MM.1S (cell line): ENCODE measurements around the gene ARSA.

Experiments used
- DNase-seq: peaks from one replicate; pipeline ENCODE4 v3.0.0-alpha.2; 2015
- H2AFZ ChIP-seq: fragments of 300-600 bp; sonication (generic); 2 replicates; pipeline ENCODE4 v1.6.0; 2016; ENCODE audit warnings: antibody characterized with exemption, low read length
- H3F3A ChIP-seq: fragments of 300-600 bp; sonication (generic); 2 replicates; pipeline ENCODE4 v1.6.1; 2016; ENCODE audit warnings: mild to moderate bottlenecking, antibody characterized with exemption, low read length, moderate library complexity, mixed read lengths; ENCODE audit not compliant: insufficient read depth
- H3K27ac ChIP-seq: fragments of 300-600 bp; sonication (generic); 2 replicates; pipeline ENCODE4 v1.5.1; 2016; ENCODE audit warnings: mild to moderate bottlenecking, low read length
- H3K27me3 ChIP-seq: fragments of 300-600 bp; sonication (generic); replicated peaks from 2 replicates; pipeline ENCODE4 v1.6.0; 2016; ENCODE audit warnings: low read length; ENCODE audit not compliant: insufficient read depth
- H3K36me3 ChIP-seq: fragments of 300-600 bp; sonication (generic); replicated peaks from 2 replicates; pipeline ENCODE4 v1.6.1; 2016; ENCODE audit warnings: mild to moderate bottlenecking, low read length, mixed read lengths; ENCODE audit not compliant: insufficient read depth
- H3K4me1 ChIP-seq: fragments of 300-600 bp; sonication (generic); 2 replicates; pipeline ENCODE4 v1.6.1; 2016; ENCODE audit warnings: low read length, mixed read lengths
- H3K4me2 ChIP-seq: fragments of 300-600 bp; sonication (generic); 2 replicates; pipeline ENCODE4 v1.6.0; 2016; ENCODE audit warnings: low read depth, low read length
- H3K4me3 ChIP-seq: fragments of 300-600 bp; sonication (generic); 2 replicates; pipeline ENCODE4 v1.5.1; 2016; ENCODE audit warnings: low read length, mixed read lengths
- H3K79me2 ChIP-seq: fragments of 300-600 bp; sonication (generic); 2 replicates; pipeline ENCODE4 v1.6.1; 2016; ENCODE audit warnings: mixed run types, low read length, mixed read lengths
- H3K9ac ChIP-seq: fragments of 300-600 bp; sonication (generic); 2 replicates; pipeline ENCODE4 v1.6.1; 2016; ENCODE audit warnings: low read length, mixed read lengths
- H3K9me2 ChIP-seq: fragments of 300-600 bp; sonication (generic); replicated peaks from 2 replicates; pipeline ENCODE4 v1.6.1; 2016; ENCODE audit warnings: mild to moderate bottlenecking, low read length, mixed read lengths; ENCODE audit not compliant: insufficient read depth
- H3K9me3 ChIP-seq: fragments of 300-600 bp; sonication (generic); replicated peaks from 2 replicates; pipeline ENCODE4 v1.6.1; 2016; ENCODE audit warnings: mild to moderate bottlenecking, low read length, mixed read lengths; ENCODE audit not compliant: insufficient read depth
- H4K20me1 ChIP-seq: fragments of 300-600 bp; sonication (generic); 2 replicates; pipeline ENCODE4 v1.6.1; 2016; ENCODE audit warnings: mild to moderate bottlenecking, low read length, moderate library complexity, mixed read lengths; ENCODE audit not compliant: insufficient read depth
- EZH2 ChIP-seq: fragments of 300-600 bp; sonication (generic); optimal IDR thresholded peaks from 2 replicates; pipeline ENCODE3; 2017; ENCODE audit warnings: low read depth, mild to moderate bottlenecking, antibody characterized with exemption, low read length, mixed read lengths
- EZH2phosphoT487 ChIP-seq: fragments of 300-600 bp; sonication (generic); IDR thresholded peaks from 2 replicates; pipeline ENCODE4 v1.6.1; 2018; ENCODE audit warnings: antibody characterized with exemption, low read length
- TF ChIP-seq, protein P1 (sequence below): fragments of 300-600 bp; sonication (generic); IDR thresholded peaks from 2 replicates; pipeline ENCODE4 v1.5.1; 2016; ENCODE audit warnings: antibody characterized with exemption, low read length, mixed read lengths

Gene ARSA

DNA sequence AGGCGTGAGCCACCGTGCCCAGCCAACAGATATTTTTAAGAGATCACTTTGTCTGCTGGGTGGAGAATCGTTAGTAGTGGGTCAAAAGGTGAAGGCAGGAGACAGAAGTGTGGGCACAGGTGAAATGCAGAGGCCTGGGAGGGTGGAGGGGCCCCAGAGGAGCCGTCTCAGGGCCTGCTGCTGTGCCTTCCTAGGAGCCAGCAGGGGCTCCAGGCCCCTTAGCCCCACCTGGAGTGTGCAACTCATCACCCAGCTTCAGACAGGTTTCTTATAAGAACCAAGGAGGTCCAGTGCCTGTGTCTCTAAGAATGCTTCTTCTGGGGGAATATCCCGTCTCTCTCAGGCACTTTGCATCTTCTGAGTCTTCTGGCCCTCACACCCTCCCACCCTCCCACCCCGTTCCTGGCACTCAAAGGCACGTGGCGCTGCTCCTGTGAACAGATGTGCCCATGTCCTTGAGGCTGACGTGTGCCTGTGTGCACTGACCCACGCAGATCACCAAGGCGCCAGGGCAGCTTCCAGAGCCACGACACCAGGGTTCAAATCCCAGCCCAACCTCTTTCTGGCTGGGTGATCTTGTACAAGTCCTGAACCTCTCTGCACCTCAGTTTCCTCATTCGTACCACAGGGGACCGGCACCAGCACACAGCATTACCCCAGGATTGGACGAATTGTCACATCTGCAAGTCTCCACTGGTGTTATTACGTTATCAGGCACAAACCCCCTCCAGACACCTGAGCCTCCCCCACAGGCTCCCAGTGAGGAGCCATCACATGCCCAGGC lies 3.4 kb downstream of the ARSA start:
- H3F3A ChIP-seq, result peaks cover 18% of the 10 kb centered on the region
- H3K9me3 ChIP-seq, result no peaks in the 10 kb centered on the region
- H3K4me2 ChIP-seq, result no peak overlapping the region
- no peak overlapping the region for H3K4me3 ChIP-seq
- DNase-seq, result no peak
- TF ChIP-seq EZH2phosphoT487 (no peak), EZH2 (no peak)
- peaks cover 32% of the 10 kb centered on the region for H3K4me1 ChIP-seq
- no peak overlapping the region for H3K27ac ChIP-seq
- no peaks in the 10 kb centered on the region for H3K27me3 ChIP-seq
- peaks cover 15% of the 10 kb centered on the region for H3K79me2 ChIP-seq
- no peak overlapping the region for H2AFZ ChIP-seq
- no peak overlapping the region for H3K9ac ChIP-seq
- H3K36me3 ChIP-seq, result no peaks in the 10 kb centered on the region
- no peaks in the 10 kb centered on the region for H3K9me2 ChIP-seq
- H4K20me1 ChIP-seq, result no peaks in the 10 kb centered on the region

DNA sequence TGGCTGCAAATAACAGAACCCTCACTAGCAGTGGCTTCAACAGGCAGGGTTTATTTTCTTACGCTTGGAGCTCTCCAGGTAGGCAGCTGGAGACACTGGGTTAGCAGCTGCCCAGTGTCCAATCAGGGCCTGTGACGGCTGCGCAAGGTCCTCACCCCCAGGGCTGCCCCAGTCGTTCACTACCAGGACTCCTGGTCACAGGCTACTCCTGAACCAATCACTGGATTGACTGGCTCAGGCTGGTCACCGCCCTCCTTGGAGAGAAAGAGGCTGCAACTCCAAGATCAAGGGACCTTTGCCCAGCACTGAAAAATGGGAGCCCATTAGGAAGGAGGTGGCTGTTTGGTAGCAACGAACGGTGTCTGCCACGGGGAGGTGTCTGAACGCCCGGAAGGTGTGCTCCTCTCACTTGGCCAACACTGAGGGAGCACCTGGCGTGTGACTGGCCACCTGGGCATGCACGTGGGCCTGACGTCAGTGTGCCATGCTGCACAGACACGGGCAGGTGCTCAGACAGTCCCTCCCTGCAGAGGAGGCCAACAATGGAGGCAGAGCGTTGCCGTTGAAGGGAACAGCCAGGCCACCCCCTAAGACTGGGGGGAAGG lies 5.1 kb downstream of the ARSA start:
- DNase-seq, result peak; percentile 83
- Histone ChIP-seq H3K9me2 (no peaks in the 10 kb centered on the region), H3K36me3 (no peaks in the 10 kb centered on the region), H4K20me1 (no peaks in the 10 kb centered on the region), H3K27me3 (no peaks in the 10 kb centered on the region), H3K79me2 (peaks cover 14% of the 10 kb centered on the region), H3F3A (peaks cover 18% of the 10 kb centered on the region), H3K9me3 (no peaks in the 10 kb centered on the region), H3K4me2 (peak overlapping the region; percentile 96; the same call in 1 of the 2 replicates), H2AFZ (peak overlapping the region; percentile 10; the same call in 1 of the 2 replicates), H3K9ac (peak overlapping the region; percentile 37; the same call in 1 of the 2 replicates), H3K27ac (peak overlapping the region; percentile 71; the same call in 1 of the 2 replicates), H3K4me1 (peaks cover 29% of the 10 kb centered on the region), H3K4me3 (peak overlapping the region; percentile 11; the same call in 1 of the 2 replicates)
- TF ChIP-seq, protein P1, sequence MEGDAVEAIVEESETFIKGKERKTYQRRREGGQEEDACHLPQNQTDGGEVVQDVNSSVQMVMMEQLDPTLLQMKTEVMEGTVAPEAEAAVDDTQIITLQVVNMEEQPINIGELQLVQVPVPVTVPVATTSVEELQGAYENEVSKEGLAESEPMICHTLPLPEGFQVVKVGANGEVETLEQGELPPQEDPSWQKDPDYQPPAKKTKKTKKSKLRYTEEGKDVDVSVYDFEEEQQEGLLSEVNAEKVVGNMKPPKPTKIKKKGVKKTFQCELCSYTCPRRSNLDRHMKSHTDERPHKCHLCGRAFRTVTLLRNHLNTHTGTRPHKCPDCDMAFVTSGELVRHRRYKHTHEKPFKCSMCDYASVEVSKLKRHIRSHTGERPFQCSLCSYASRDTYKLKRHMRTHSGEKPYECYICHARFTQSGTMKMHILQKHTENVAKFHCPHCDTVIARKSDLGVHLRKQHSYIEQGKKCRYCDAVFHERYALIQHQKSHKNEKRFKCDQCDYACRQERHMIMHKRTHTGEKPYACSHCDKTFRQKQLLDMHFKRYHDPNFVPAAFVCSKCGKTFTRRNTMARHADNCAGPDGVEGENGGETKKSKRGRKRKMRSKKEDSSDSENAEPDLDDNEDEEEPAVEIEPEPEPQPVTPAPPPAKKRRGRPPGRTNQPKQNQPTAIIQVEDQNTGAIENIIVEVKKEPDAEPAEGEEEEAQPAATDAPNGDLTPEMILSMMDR, result peak; percentile 14; the same call in 1 of the 2 replicates
- no peak for TF ChIP-seq EZH2phosphoT487

DNA sequence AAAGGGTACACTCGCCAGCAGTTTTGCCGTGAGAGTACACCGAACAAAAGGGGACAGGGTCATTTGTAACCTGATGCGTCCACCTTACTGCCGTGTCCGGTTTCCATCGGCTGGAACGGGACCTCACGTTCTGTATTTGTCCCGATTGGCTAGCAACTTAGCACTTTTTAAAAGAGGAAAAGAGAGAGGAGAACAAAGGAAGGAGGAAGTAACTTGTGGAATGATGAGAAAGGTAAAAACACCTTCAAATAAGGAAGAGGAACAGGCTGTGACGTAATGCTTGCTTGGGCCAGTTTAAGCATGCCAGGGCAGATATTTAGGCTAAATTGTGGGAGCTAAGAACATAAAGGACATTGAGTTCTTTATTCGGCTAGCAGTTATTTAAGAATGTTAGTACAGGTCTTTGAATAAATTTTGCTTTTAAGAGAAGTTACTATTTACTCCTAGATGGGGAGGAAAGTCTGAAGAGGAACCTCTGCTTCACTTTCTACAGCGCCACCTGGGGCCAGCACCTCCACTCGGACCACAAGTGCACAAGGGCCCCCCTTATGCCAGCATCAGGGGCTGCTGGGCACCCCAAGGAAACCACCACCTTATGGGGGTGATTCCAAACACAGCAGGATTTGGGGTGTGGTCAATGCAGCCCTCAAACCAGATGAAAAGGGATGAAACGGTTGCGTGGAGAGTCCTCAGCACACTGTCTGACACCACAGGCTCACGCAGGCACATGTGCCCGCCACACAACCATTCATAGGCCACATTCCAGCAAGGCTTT lies 5.8 kb downstream of the ARSA start:
- H3F3A ChIP-seq, result peaks cover 18% of the 10 kb centered on the region
- no peaks in the 10 kb centered on the region for H4K20me1 ChIP-seq
- H3K36me3 ChIP-seq, result no peaks in the 10 kb centered on the region
- peak overlapping the region; percentile 40; the same call in 1 of the 2 replicates for H3K9ac ChIP-seq
- TF ChIP-seq, protein P1, result peak; percentile 47
- no peak for TF ChIP-seq EZH2phosphoT487
- H3K27me3 ChIP-seq, result no peaks in the 10 kb centered on the region
- peak overlapping the region; percentile 70 for H2AFZ ChIP-seq
- peak; percentile 15 for DNase-seq
- H3K4me3 ChIP-seq, result peak overlapping the region; percentile 73
- no peaks in the 10 kb centered on the region for H3K9me2 ChIP-seq
- peak overlapping the region; percentile 96 for H3K4me2 ChIP-seq
- peaks cover 7% of the 10 kb centered on the region for H3K79me2 ChIP-seq
- peaks cover 26% of the 10 kb centered on the region for H3K4me1 ChIP-seq
- H3K27ac ChIP-seq, result peak overlapping the region; percentile 71; the same call in 1 of the 2 replicates
- no peaks in the 10 kb centered on the region for H3K9me3 ChIP-seq
